ENCODE data around the gene MRPS15.

MRPS15 gene

DNA sequence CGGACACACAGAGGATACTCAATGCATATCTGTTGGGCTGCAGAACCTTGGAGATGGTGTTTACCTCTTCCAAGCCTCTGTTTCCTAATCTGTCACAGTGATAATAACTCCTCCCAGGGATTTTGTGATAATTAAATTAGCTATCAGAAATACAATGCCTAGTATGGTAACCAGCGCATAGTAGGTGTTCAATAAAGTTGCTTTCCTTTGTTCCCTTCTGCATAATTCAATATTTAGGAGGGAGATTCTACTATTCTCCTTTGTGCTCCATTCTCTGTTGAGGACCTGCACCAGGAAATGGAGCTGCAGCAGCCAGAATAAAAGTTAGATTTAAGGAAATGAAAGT, 21.9 kb upstream of the MRPS15 start:
- H2AK5ac ChIP-seq (ENCODE audit: low read length, severe bottlenecking): no peak overlapping the region
- H2BK5ac ChIP-seq (ENCODE audit: low read depth, low read length, poor library complexity, severe bottlenecking): no peak overlapping the region
- H2BK120ac ChIP-seq (ENCODE audit: low read depth, low read length): no peak overlapping the region
- DNase-seq: no peak
- no peaks in the 10 kb centered on the region for H3K79me1 ChIP-seq (replicated peaks; ENCODE audit: low read length, poor library complexity, severe bottlenecking)
- 100% methylated on average over 1 of the region's 2 CpGs for WGBS
- H2AFZ ChIP-seq (ENCODE audit: low read depth, low read length): no peak overlapping the region
- peaks cover 29 to 42% of the 10 kb centered on the region in 2 experiments for H3K27me3 ChIP-seq (ENCODE audit: control insufficient read depth in 1 of 2, insufficient read depth in 1 of 2, low read length in 2 of 2)
- H3K4me2 ChIP-seq (ENCODE audit: low read length, poor library complexity, severe bottlenecking): no peak overlapping the region
- H3K18ac ChIP-seq (ENCODE audit: low read depth in 1 of 2, low read length in 2 of 2): no peak overlapping the region
- no peak overlapping the region for H4K8ac ChIP-seq (ENCODE audit: low read length)
- H3K4me3 ChIP-seq (ENCODE audit: insufficient read depth in 1 of 2, low read depth in 1 of 2, low read length in 2 of 2): no peak overlapping the region
- no peak overlapping the region for H3K23ac ChIP-seq (ENCODE audit: low read length in 2 of 2)
- H3K9me3 ChIP-seq (ENCODE audit: control insufficient read depth, low read length): no peaks in the 10 kb centered on the region
- no peaks in the 10 kb centered on the region for H3K36me3 ChIP-seq (ENCODE audit: control insufficient read depth in 1 of 2, insufficient read depth in 2 of 2, low read depth in 1 of 2, low read length in 2 of 2)
- no peak overlapping the region for H3K9ac ChIP-seq (ENCODE audit: low read length)
- H2BK12ac ChIP-seq (ENCODE audit: low read length in 2 of 2): no peak overlapping the region
- peaks cover 2% of the 10 kb centered on the region for H3K4me1 ChIP-seq (ENCODE audit: control insufficient read depth, insufficient read depth, low read depth, low read length)
- H2BK15ac ChIP-seq (ENCODE audit: low read depth, poor library complexity, severe bottlenecking): no peak overlapping the region
- H3K4ac ChIP-seq (ENCODE audit: low read depth in 1 of 2, low read length in 2 of 2): no peak overlapping the region
- no peak overlapping the region for H4K91ac ChIP-seq (ENCODE audit: low read length)
- no peak overlapping the region for H3K14ac ChIP-seq (ENCODE audit: low read length in 2 of 2)
- H3K27ac ChIP-seq (ENCODE audit: low read length, poor library complexity, severe bottlenecking): no peak overlapping the region

DNA sequence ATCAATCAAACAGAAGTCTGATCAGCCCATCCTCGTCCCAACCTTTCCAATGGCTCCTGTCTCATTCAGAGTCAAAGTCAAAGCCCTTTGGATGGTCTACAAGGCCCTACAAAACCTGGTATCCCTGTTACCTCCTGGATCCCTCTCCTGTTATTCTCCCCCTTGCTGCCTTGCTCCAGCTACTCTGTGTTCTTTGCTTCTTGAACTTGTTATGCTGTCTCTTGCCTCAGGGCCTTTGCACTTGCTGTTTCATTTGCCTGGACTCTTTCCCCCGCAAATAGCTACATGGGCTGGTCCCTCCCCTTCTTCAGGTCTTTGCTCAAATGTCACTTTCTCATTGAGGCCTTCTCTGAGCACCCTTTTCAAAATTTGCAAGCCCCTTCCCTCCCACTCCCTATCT, 19.9 kb upstream of the MRPS15 start:
- WGBS: 82% methylated on average over 2 of the region's 2 CpGs

DNA sequence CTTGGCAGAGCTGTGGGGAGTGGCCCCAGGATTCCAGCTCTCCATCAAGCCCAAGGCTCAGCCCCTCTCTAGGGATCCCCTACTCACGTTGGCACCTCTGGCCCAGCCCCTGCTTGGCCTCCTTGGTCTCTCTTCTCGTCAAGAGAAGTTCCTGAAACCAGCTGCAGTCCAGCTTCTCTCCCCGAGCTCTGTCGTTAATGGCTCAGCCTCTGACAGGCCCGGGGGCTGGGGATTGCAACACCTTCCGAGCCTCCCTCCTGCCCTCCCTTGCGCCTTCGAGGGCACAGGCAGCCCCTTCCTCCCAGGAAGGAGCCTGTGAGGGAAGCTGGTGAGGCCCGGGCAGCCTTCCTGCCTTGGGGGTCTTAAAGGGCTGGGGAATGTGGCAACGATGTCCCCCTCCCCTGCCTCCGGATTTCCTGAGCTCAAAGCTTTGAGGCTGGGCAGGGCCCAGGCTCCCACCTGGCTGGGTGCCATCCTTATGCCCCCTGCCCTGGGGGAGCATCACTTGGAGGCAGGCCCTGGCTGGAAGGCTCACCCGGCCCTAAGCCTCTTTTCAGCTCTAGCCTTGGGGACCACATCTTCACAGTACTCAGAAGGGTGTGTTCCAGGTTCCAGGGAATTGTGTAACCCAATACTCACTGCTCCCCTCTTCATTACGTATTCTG, 18.7 kb upstream of the MRPS15 start, which contains the start of gene CSF3R:
Gene CSF3R, minus strand, starts transcription at position 190 of the 665 bp plus-strand sequence. CDS start 3,417 bp downstream, outside the sequence.
- Histone ChIP-seq H2BK12ac (ENCODE audit: low read length in 2 of 2) (no peak within 1 kb of the TSS), H4K8ac (ENCODE audit: low read length) (peak within 1 kb of the TSS; percentile 81), H3K36me3 (ENCODE audit: control insufficient read depth in 1 of 2, insufficient read depth in 2 of 2, low read depth in 1 of 2, low read length in 2 of 2) (no peaks in the 10 kb centered on the region), H3K4me2 (ENCODE audit: low read length, poor library complexity, severe bottlenecking) (peak within 1 kb of the TSS; percentile 19), H3K4ac (ENCODE audit: low read depth in 1 of 2, low read length in 2 of 2) (no peak within 1 kb of the TSS), H3K23ac (ENCODE audit: low read length in 2 of 2) (no peak within 1 kb of the TSS), H2BK120ac (ENCODE audit: low read depth, low read length) (no peak within 1 kb of the TSS), H3K9ac (ENCODE audit: low read length) (peak within 1 kb of the TSS; percentile 32), H2BK15ac (ENCODE audit: low read depth, poor library complexity, severe bottlenecking) (peak within 1 kb of the TSS; percentile 20), H3K79me1 (replicated peaks; ENCODE audit: low read length, poor library complexity, severe bottlenecking) (no peaks in the 10 kb centered on the region), H2AFZ (ENCODE audit: low read depth, low read length) (peak within 1 kb of the TSS; percentile 7), H3K9me3 (ENCODE audit: control insufficient read depth, low read length) (no peaks in the 10 kb centered on the region), H4K91ac (ENCODE audit: low read length) (peak within 1 kb of the TSS; percentile 86), H2BK5ac (ENCODE audit: low read depth, low read length, poor library complexity, severe bottlenecking) (no peak within 1 kb of the TSS), H3K14ac (ENCODE audit: low read length in 2 of 2) (peak within 1 kb of the TSS in 1 of 2 experiments; percentile 31), H3K27me3 (ENCODE audit: control insufficient read depth in 1 of 2, insufficient read depth in 1 of 2, low read length in 2 of 2) (peaks cover 44 to 45% of the 10 kb centered on the region in 2 experiments), H3K18ac (ENCODE audit: low read depth in 1 of 2, low read length in 2 of 2) (no peak within 1 kb of the TSS), H3K4me3 (ENCODE audit: insufficient read depth in 1 of 2, low read depth in 1 of 2, low read length in 2 of 2) (no peak within 1 kb of the TSS), H2AK5ac (ENCODE audit: low read length, severe bottlenecking) (no peak within 1 kb of the TSS), H3K4me1 (ENCODE audit: control insufficient read depth, insufficient read depth, low read depth, low read length) (peaks cover 2% of the 10 kb centered on the region), H3K27ac (ENCODE audit: low read length, poor library complexity, severe bottlenecking) (no peak within 1 kb of the TSS)
- no peak for DNase-seq
- 47% methylated on average over 12 of the region's 13 CpGs for WGBS

More for the DNA sequence above, 19.9 kb upstream of the MRPS15 start:
- Histone ChIP-seq H4K8ac (ENCODE audit: low read length) (no peak overlapping the region), H2BK15ac (ENCODE audit: low read depth, poor library complexity, severe bottlenecking) (no peak overlapping the region), H3K4me2 (ENCODE audit: low read length, poor library complexity, severe bottlenecking) (no peak overlapping the region), H3K4ac (ENCODE audit: low read depth in 1 of 2, low read length in 2 of 2) (no peak overlapping the region), H2BK5ac (ENCODE audit: low read depth, low read length, poor library complexity, severe bottlenecking) (no peak overlapping the region), H3K27me3 (ENCODE audit: control insufficient read depth in 1 of 2, insufficient read depth in 1 of 2, low read length in 2 of 2) (peaks cover 40 to 49% of the 10 kb centered on the region in 2 experiments), H4K91ac (ENCODE audit: low read length) (no peak overlapping the region), H3K23ac (ENCODE audit: low read length in 2 of 2) (no peak overlapping the region), H3K9me3 (ENCODE audit: control insufficient read depth, low read length) (no peaks in the 10 kb centered on the region), H3K4me1 (ENCODE audit: control insufficient read depth, insufficient read depth, low read depth, low read length) (peaks cover 2% of the 10 kb centered on the region), H3K27ac (ENCODE audit: low read length, poor library complexity, severe bottlenecking) (no peak overlapping the region), H3K4me3 (ENCODE audit: insufficient read depth in 1 of 2, low read depth in 1 of 2, low read length in 2 of 2) (no peak overlapping the region), H2AFZ (ENCODE audit: low read depth, low read length) (no peak overlapping the region), H3K18ac (ENCODE audit: low read depth in 1 of 2, low read length in 2 of 2) (no peak overlapping the region), H3K79me1 (replicated peaks; ENCODE audit: low read length, poor library complexity, severe bottlenecking) (no peaks in the 10 kb centered on the region), H2BK120ac (ENCODE audit: low read depth, low read length) (no peak overlapping the region), H3K36me3 (ENCODE audit: control insufficient read depth in 1 of 2, insufficient read depth in 2 of 2, low read depth in 1 of 2, low read length in 2 of 2) (no peaks in the 10 kb centered on the region), H2AK5ac (ENCODE audit: low read length, severe bottlenecking) (no peak overlapping the region), H3K14ac (ENCODE audit: low read length in 2 of 2) (no peak overlapping the region), H3K9ac (ENCODE audit: low read length) (no peak overlapping the region), H2BK12ac (ENCODE audit: low read length in 2 of 2) (no peak overlapping the region)
- no peak for DNase-seq

- no peak for DNase-seq
- H2BK12ac ChIP-seq (ENCODE audit: low read length in 2 of 2): no peak overlapping the region
- H3K79me1 ChIP-seq (replicated peaks; ENCODE audit: low read length, poor library complexity, severe bottlenecking): no peaks in the 10 kb centered on the region
- H3K4me3 ChIP-seq (ENCODE audit: insufficient read depth in 1 of 2, low read depth in 1 of 2, low read length in 2 of 2): no peak overlapping the region
- WGBS: 31% methylated on average over 23 of the region's 26 CpGs
- H2AFZ ChIP-seq (ENCODE audit: low read depth, low read length): peak overlapping the region; percentile 7
- no peaks in the 10 kb centered on the region for H3K36me3 ChIP-seq (ENCODE audit: control insufficient read depth in 1 of 2, insufficient read depth in 2 of 2, low read depth in 1 of 2, low read length in 2 of 2)
- peak overlapping the region; percentile 86 for H4K91ac ChIP-seq (ENCODE audit: low read length)
- H3K18ac ChIP-seq (ENCODE audit: low read depth in 1 of 2, low read length in 2 of 2): no peak overlapping the region
- H3K4ac ChIP-seq (ENCODE audit: low read depth in 1 of 2, low read length in 2 of 2): no peak overlapping the region
- H3K27me3 ChIP-seq (ENCODE audit: control insufficient read depth in 1 of 2, insufficient read depth in 1 of 2, low read length in 2 of 2): peaks cover 44 to 45% of the 10 kb centered on the region in 2 experiments
- H3K14ac ChIP-seq (ENCODE audit: low read length in 2 of 2): peak overlapping the region in 1 of 2 experiments; percentile 31
- no peak overlapping the region for H3K23ac ChIP-seq (ENCODE audit: low read length in 2 of 2)
- peak overlapping the region; percentile 20 for H2BK15ac ChIP-seq (ENCODE audit: low read depth, poor library complexity, severe bottlenecking)
- no peak overlapping the region for H3K27ac ChIP-seq (ENCODE audit: low read length, poor library complexity, severe bottlenecking)
- H3K9me3 ChIP-seq (ENCODE audit: control insufficient read depth, low read length): no peaks in the 10 kb centered on the region
- H4K8ac ChIP-seq (ENCODE audit: low read length): peak overlapping the region; percentile 81
- no peak overlapping the region for H2BK120ac ChIP-seq (ENCODE audit: low read depth, low read length)
- H3K4me2 ChIP-seq (ENCODE audit: low read length, poor library complexity, severe bottlenecking): peak overlapping the region; percentile 19
- no peak overlapping the region for H2AK5ac ChIP-seq (ENCODE audit: low read length, severe bottlenecking)
- H2BK5ac ChIP-seq (ENCODE audit: low read depth, low read length, poor library complexity, severe bottlenecking): no peak overlapping the region
- H3K4me1 ChIP-seq (ENCODE audit: control insufficient read depth, insufficient read depth, low read depth, low read length): peaks cover 2% of the 10 kb centered on the region
- H3K9ac ChIP-seq (ENCODE audit: low read length): peak overlapping the region; percentile 32
Measured at GRCh38 chr1:36481771-36482723, 17.9 kb upstream of the MRPS15 start.
